SH-SY5Y (cell line): ENCODE results near the gene CFAP92.

Source experiments
- GATA2 ChIP-seq: IDR thresholded peaks from 2 replicates; pipeline ENCODE4 v1.6.1; 2011; ENCODE audit warnings: mild to moderate bottlenecking, low read depth, low read length
- GATA3 ChIP-seq: IDR thresholded peaks from 2 replicates; pipeline ENCODE4 v1.6.1; 2011; ENCODE audit warnings: low read depth, mild to moderate bottlenecking, low read length, moderate library complexity

- TF ChIP-seq GATA2 = no peak
- no peak for TF ChIP-seq GATA3
These were observed 44.7 kb downstream of the CFAP92 start for GRCh38 chr3:128949158-128949557.
